NCI-H345 treated with DMSO at 0.1 percent for 48 hours (cell line): Measurements from ENCODE around the gene FUT7.

ENCODE experiments used
- DNase-seq: peaks from one replicate; lab custom pipeline; 2025; ENCODE audit not compliant: unreplicated experiment; lab: John Stamatoyannopoulos, UW

The FUT7 gene, protein sequence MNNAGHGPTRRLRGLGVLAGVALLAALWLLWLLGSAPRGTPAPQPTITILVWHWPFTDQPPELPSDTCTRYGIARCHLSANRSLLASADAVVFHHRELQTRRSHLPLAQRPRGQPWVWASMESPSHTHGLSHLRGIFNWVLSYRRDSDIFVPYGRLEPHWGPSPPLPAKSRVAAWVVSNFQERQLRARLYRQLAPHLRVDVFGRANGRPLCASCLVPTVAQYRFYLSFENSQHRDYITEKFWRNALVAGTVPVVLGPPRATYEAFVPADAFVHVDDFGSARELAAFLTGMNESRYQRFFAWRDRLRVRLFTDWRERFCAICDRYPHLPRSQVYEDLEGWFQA

DNA sequence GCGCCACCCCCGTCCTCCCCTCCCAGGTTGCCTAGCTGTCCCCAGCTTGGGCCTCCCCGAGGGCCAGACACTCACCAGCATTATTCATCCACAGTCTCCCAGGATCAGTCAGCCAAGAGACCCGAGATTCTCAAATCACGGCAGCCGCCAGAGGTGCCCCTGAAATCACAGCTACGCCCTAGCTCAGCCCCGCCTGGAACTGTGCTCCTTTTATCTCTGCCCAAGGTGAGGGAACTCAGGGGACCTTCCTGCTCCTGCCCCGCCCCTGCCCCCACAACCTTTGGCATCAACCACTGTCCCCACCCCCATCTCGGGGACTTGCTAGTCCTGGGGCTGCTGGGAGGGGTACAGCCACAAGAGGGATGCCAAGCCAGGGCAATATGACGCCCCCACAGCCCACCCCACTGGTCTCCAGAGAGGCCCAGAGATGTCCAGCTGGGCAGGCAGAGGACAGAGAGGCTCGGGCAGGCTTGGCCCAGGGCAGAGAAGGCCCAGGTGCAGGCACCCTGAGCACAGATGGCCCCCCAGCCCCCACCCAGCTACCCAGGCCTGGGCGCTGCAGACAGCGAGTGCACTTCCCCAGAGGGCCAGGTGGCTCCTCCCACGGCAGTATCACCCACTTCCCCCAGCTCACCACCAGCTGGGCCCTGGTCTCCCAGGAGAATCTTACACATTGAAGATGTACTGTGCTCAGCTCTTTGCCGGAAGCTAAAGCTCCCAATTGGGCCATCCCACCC, at the start of gene FUT7:
FUT7 (minus strand) TSS at position 185 of the 737 bp plus-strand sequence; CDS start at position 88, 97 bp downstream.
- no peak for DNase-seq

DNA sequence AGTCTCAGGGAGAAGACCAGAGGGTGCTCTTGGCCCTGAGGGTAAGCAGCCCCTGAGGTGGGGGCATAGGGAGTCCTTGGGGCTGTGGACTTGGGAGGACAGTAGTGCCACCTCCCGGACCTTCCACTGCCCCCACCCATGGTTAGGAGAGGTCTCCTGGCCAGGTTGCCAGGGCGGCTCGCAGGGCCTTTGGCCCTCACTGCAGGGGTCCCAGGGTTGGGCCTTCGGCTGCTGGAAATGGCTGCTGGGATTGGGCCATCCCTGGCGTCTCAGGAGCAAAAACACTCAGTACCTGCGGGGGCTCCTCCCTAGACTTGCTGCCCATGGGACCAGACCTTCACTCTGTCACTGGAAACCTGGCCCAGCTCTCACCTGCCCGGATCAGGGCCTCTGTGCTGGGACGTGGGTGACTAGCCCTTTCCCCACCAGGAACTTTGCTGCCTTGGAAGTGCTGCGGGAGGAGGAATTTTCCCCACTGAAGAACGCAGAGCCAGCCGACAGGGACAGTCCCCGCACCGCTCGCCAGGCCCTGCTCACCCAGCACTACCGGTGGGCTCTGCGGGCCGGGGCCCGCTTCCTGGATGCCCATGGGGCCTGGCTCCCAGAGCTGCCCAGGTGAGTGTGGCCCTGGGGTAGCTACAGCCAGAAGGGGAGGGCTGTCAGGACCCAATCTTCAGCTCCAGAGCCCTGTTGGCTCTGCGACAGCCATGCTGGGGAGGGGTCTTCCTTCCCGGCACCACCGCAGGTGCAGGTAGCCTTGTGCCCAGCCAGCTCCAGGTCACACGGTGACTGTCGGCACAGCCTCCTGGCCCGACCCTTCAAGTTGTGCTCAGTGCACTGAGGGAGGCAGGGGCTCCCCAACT, 48.6 kb upstream of the FUT7 start:
- no peak for DNase-seq

DNA sequence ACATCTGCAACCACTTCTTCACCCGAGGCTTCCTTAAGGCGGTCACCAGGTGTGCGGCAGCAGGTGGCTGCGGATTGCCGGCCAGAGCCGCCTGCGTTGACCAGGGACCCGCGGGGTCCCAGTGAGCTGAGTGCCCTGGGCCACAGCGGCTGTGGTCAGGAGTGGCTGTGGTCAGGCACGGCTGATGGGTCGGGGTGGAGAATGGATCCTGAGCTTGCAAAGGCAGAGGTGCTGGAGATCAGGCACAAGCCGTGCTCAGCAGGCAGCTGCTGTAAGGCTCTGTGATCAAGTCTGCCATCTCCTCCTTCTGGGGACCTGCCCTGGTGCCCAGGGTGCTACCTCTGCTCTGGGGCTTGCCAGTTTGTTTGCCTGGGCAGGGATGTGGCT, 47.5 kb upstream of the FUT7 start:
- no peak for DNase-seq

DNA sequence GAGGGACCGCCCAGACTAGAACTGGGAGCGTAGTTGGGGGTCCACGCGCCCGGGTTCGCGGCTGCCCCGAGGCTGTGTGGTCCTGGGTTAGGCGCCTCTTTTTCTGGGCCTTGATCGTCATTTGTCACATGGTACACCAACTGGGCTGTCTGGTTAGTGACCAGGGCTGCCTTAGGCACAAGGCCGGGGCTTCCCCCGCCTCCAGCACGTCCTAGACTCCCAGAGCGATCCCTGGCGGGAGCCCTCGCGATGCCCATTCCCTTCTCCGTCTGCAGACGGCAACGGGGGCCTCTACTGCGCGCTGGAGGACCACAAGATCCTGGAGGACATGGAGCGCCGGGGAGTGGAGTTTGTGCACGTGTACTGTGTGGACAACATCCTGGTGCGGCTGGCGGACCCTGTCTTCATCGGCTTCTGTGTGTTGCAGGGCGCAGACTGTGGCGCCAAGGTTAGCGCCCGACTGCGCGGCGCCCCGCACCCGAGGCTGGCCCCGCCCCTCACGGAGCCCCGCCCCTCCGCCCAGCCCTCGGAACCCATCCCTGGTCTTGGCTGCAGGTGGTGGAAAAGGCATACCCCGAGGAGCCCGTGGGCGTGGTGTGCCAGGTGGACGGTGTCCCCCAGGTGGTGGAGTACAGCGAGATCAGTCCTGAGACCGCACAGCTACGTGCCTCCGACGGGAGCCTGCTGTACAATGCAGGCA, 47.0 kb upstream of the FUT7 start:
- DNase-seq = no peak

DNA sequence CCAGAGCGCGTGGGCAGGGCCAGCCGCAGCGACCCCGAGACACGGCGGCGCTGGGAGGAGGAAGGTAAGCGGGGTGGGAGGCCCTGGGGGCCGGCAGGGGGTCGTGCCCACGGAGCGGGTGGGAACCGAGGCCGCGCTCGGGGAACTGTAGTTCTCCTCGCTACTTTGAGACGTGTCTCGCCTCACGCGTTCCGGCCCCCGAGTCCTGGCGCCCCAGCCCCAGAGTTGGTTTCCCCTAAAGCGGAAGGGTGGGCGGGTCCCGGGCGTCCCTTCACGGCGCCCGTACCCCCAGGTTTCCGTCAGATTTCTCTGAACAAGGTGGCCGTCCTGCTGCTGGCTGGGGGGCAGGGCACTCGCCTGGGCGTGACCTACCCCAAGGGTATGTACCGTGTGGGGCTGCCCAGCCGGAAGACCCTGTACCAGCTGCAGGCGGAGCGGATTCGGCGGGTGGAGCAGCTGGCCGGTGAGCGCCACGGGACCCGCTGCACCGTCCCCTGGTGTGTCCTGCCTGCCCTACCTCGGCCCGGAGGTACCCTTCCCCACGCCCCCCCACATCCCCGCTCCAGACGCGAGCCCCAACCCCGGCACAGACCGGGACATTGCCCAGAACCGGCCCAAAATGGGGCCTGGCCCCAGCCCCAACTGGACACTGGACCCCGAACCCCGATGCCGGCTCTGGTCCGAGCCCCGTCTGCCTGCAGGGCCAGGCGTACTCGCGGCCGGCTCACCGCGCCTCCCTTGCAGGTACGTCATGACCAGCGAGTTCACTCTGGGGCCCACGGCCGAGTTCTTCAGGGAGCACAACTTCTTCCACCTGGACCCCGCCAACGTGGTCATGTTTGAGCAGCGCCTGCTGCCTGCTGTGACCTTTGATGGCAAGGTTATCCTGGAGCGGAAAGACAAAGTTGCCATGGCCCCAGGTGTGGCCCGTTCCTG, 46.1 kb upstream of the FUT7 start:
- DNase-seq = no peak

DNA sequence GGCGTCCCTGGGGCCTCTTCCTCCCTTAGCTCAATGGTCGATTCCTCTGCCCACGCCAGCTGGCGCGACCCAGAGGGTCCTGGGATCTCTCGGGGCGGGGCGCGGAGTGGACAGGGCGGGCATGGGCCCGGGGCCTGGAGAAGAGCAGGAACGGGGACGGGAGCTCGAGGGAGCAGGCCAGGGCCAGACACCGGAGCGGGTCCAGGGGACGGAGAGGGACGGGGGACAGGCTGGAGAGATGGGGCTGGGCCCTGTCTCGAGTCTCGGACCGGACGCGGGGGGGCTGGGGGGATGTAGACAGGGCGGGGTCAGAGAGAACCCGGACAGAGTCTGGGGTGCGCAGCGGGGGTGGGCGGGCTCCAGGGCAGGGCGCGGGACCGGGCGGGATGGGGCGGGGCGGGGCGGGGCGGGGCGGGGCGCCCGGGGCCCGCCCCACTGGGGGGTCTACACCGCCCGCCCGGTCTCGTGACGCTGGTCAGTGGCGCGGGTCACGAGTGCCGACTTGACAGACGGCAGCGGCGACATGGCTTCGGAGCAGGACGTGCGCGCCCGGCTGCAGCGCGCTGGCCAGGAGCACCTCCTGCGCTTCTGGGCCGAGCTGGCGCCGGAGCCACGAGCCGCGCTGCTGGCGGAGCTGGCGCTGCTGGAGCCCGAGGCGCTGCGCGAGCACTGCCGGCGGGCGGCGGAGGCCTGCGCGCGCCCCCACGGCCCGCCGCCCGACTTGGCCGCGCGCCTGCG, 45.3 kb upstream of the FUT7 start, which contains the start of gene UAP1L1:
UAP1L1 (plus strand) TSS at position 508 of the 738 bp plus-strand sequence; CDS start at position 524, 16 bp downstream.
- no peak for DNase-seq

DNA sequence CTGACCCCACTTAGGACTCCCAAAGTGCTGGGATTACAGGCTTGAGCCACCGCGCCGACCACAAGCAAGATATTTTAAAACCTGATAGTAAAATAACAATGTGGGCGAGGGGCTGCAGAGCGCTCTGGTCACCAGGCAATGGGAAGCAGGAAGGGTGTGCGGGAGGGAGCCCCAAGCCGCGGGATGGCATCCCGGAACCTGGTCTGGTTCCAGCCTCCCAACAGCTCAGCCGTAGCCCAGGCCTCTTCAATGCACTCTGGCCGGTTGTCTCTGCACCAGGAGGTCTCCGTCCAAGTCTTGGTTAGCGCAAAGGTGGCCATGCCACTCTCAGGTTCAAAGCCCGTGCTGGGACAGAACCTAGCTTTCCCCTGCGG, 44.7 kb upstream of the FUT7 start:
- DNase-seq = no peak

DNA sequence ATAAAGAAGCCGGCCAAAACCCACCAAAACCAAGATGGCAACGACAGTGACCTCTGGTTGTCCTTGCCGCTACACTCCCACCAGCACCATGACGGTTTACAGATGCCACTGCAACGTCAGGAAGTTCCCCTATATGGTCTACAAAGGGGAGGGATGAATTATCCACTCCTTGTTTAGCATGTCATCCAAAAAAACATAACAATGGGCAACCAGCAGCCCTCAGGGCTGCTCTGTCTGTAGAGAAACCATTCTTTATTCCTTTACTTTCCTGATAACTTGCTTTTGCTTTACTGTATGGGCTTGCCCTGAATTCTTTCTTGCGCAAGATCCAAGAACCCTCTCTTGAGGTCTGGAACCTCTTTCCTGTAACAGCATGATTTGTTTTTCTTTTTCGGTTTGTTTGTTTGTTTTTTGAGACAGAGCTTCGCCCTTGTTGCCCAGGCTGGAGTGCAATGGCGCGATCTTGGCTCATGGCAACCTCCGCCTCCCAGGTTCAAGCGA, 43.4 kb upstream of the FUT7 start:
- DNase-seq = no peak

DNA sequence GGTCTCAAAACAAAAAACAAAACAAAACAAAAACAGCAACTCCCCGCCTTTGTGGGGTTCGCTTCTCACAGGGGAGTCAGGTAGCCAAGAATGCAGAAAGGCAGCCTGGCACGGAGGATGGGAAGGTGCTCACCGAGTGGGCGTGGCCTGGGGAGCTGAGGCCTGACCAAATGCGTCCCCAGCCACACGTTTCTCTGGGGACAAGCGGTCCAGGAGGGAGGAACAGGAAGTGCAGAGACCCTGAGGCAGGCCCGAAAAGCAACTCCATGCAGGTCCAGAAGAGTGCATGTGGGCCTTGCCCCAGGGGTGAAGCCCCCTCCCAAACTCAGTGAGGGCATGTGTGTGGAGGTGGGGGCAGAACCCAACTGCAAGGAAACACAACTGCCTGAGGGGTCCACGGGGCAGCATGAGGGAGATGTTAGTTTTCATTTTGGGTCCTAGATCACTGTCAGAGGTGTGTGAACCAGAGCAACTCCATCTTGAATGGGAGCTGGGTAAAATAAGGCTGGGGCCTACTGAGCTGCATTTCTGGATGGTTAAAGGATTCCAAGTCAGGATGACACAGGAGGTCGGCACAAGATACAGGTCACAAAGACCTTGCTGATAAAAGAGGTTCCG, 42.9 kb upstream of the FUT7 start:
- DNase-seq = no peak

DNA sequence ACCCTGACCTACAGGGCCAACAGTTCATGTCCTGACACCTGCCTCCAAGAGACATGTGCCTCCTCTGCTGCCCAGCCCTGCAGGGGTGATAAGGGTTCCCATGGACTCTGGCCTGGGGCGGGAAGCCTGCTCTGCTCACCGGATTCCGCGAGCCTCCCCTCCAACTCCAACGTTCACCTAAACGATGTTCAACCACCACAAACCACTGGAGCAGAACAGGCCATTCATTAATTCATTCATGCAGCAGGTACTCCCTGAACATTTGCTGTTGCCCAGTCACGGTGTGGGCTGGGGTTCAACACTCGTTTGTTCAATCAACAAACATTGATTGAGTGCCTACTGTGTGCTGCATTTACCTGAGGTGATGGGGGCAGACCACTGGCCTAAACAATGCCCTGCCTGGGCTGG, 42.1 kb upstream of the FUT7 start:
- DNase-seq = no peak

DNA sequence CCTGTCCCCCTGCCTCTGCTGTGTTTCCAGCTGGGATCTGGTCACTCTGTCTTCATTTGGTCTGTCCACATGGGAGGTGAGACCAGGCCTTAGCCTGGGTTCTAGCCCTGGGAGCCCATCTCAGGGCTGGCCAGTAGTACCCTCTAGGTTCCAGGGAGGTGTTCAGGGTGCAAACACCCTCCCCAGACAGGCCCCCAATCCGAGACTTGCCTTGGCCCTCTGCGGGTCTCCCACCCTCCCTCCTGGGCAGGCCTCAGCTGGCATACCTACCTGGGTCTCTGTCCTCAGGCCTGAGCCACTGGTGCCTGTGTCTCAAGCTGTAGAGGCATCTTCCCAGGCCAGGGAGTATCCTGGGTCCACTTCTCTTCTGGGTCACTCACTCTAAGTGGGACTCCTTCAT, 39.4 kb upstream of the FUT7 start:
- no peak for DNase-seq

DNA sequence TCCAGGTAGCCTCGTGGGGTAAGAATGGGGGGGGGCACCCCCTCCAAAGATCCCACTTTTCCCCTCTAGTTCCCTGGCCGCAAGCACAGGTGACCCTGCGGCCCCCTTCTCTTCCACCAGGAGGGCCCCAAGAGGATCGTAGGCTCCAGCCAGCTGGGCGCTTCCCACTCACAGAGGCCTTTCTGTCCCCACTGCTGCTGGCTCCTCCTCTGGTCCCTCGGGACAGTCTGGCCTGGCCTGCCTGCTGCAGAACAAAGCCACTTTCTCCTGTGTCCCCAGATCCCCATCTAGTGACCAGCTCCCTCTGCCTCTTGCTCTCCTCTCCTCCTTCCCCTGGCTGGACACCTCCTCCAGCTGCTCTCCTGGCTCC, 39.0 kb upstream of the FUT7 start:
- DNase-seq = peak; percentile 52

DNA sequence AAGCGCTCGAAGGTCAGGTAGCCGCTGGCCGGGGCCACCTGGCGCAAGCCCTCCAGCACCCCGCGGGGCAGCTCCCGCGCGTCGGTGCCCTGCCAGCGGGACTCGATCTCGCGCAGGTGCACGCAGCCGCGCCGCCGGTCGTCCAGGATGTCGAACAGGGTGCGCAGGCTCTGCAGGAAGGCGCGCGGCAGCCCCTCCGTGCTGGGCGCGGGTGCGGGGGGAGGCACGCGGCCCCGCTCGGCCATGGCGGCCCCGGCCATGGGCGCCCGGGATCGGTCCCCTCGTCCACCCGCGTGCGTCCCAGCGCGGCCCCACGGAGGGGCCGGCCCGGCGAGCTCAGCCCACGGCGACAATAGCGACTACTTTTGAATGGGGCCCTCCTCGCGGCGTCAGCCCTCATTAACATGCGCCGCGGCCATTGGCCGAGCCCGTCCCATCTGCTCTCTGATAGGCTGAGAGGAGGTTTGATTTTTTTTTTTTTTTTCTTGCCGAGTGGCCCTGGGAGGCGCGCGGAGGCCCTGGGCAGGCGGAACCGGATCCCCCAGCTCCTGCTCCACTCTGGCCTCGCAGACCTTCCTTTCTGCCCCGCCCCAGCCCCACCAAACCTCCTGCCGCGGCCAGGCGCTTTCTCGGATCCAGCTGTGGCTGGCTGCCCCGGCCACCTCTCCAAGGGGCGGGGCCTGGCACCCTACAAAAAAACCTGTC, 38.5 kb upstream of the FUT7 start, which contains the start of gene SAPCD2:
SAPCD2 (minus strand) TSS at position 357 of the 705 bp plus-strand sequence; CDS start at position 260, 97 bp downstream.
- peak; percentile 77 for DNase-seq

DNA sequence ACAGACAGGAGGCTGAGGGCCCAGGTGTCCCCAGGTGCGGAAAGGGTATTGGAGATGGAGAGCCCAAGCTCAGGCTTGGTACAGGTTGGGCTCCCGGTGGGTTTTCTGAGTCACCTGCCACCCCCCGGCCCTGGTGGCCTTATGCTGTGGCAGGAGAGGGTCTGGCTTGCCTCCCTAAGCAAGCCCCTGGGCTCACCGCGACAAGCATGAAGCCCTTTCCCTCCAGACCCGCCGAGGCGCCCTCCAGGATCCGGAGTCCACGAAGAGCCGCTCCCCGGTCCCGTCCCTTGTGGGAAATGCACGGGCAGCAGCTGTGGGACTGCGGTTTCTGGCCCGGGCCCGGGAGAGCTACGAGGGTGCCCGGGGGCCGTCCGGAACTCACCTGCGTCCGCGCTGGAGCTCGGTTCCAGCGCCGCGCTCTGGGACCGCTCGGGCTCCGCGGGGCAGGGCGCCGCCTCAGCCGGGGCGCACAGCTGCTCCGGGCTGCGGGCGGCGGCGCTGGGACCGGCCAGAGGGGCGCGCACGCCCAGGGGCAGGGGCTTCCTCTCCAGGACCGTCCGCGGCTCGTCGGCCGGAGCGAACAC, 37.7 kb upstream of the FUT7 start:
- DNase-seq = no peak

DNA sequence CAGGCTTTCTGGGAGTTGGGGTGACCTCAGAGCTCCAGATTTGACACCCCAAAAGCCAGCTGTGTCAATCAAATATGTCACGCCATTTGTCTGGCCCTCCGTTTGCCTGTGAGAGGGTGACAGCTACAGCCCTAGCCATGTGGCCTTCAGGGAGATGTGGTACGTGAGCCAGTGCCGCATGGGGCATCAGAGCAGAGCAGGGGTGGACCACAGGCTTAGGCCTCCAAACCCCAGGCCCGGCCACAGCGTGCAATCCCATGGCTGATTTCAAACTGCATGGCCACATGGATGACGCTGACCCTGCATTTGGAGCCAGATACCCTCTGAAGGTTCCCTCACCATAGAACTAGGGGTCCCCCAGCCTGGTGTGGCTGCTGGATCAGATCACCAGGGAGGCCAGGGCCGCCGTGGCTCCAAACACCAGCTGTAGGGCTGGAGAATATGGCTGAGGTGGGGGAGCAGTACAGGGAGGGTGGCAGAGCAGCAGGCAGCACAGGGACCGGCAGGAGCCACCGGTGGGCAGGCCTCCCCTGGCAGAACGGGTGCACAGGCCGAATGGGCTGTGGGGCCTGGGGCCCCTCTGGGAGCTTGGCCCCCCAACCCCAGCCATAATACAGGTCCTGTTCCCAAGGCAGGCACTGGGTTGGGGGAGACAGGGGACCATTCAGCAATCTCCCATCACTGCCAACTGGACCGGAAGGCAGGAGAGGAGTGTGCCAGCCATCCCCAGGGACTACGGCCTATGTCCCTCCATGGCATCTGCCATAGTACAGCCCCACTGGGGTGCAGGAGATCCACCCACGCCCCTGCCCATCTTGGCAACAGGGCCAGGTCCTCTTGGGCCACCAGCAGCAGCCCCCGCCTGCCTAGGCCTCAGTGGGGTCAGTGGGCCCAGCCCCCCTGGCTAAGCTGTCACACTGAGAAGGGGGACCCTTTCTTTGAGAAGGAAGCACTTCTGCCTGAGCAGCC, 36.9 kb upstream of the FUT7 start:
- no peak for DNase-seq

DNA sequence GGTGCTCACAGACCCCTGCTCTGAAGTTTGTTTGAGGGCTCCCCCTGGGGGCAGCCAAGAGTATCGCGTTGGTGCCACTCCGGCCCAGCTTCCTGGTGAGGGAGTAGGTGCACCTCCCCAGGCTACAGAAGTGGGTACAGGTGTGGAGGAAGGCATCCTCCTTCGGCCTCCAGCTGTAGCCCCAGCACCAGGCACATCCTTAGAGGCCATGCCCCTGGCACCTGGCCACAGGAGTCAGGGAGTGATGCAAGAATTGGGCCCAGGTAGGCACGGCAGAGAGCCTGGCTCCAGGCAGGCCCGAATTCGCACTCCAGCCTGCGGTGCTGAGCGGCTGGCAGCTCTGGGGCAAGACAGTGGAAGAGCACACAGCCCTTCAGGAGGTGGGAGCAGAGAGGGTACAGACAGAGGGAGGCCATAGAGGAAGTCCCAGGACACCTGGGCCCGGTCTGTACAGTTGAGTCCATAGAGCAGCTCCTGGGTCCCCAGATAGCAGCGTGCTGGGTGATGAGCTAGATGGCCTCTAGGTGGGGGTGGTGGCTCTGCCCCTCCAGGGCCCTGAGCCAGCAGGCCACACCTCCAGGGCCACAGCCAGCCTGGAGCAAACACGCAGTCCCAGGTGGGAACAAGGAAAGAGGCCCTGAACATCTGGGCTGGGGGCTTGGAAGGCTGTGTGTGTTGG, 36.1 kb upstream of the FUT7 start:
- DNase-seq = peak; percentile 82
